ENCODE data around the gene TTC39C. TPM values are rescaled to one million over a fixed set of nuclear protein-coding genes. Genes with fewer than 3 reads are reported as not detected.

Gene TTC39C
- polyA plus RNA-seq, 3 donors, result 4.3 to 29.5 (median 8.3) TPM

GRCh38 chr18:24002479-24002878 lies 12.1 kb upstream of the TTC39C start:
- H3K27ac ChIP-seq (ENCODE audit: low read depth in 1 of 2, low read length in 2 of 2), result no peak overlapping the region
- H3K9me3 ChIP-seq (replicated peaks in 1 of 2; ENCODE audit: control insufficient read depth in 1 of 2, insufficient read depth in 1 of 2, low read length in 2 of 2), result no peaks in the 10 kb centered on the region
- no peaks in the 10 kb centered on the region for H3K27me3 ChIP-seq (ENCODE audit: control insufficient read depth in 2 of 2, insufficient read depth in 2 of 2, low read length in 2 of 2)
- no peaks in the 10 kb centered on the region for H3K79me2 ChIP-seq (ENCODE audit: insufficient read depth, low read length)
- no peak overlapping the region for H3K4me3 ChIP-seq (replicated peaks in 1 of 3; ENCODE audit: low read depth in 2 of 3, low read length in 3 of 3)
- no peak overlapping the region for H3K4me2 ChIP-seq (replicated peaks; ENCODE audit: extremely low read depth, low read length, poor library complexity, severe bottlenecking)
- H3K36me3 Mint-ChIP-seq, result no peaks in the 10 kb centered on the region
- H3K27me3 Mint-ChIP-seq (ENCODE audit: low read depth in 3 of 3), result peaks cover 2 to 4% (median 2%) of the 10 kb centered on the region in 3 donors
- intact Hi-C loops (cut with micrococcal nuclease), result no loop called here
- TF ChIP-seq CTCF (IDR thresholded peaks at IDR 0.05), result no peak
- no peaks in the 10 kb centered on the region for H3K36me3 ChIP-seq (replicated peaks in 1 of 2; ENCODE audit: control insufficient read depth in 1 of 2, insufficient read depth in 2 of 2, low read length in 2 of 2)
- no peak overlapping the region for H2AFZ ChIP-seq (ENCODE audit: insufficient read depth, low read depth, low read length, poor library complexity, severe bottlenecking)
- no peak overlapping the region for H3K9ac ChIP-seq (ENCODE audit: insufficient read depth, low read length, poor library complexity, severe bottlenecking)
- peaks cover 16% of the 10 kb centered on the region for H3K4me1 Mint-ChIP-seq
- WGBS (ENCODE audit: insufficient coverage), result 39% methylated on average over 3 of the region's 3 CpGs
- H4K20me1 ChIP-seq (ENCODE audit: insufficient read depth, low read length), result no peaks in the 10 kb centered on the region
- H3K4me3 Mint-ChIP-seq, result no peak overlapping the region
- no peak for DNase-seq
- peaks cover 0 to 11% of the 10 kb centered on the region in 2 donors for H3K4me1 ChIP-seq (ENCODE audit: control insufficient read depth in 1 of 2, insufficient read depth in 2 of 2, low read length in 2 of 2)
- no peak overlapping the region for H3K27ac Mint-ChIP-seq
- H3K9me3 Mint-ChIP-seq, result peaks cover 0 to 2% (median 0%) of the 10 kb centered on the region in 7 donors

GRCh38 chr18:24003288-24003687 lies 11.3 kb upstream of the TTC39C start:
- TF ChIP-seq CTCF (IDR thresholded peaks at IDR 0.05), result no peak
- H3K4me3 ChIP-seq (replicated peaks in 1 of 3; ENCODE audit: low read depth in 2 of 3, low read length in 3 of 3), result no peak overlapping the region
- no peak overlapping the region for H3K9ac ChIP-seq (ENCODE audit: insufficient read depth, low read length, poor library complexity, severe bottlenecking)
- intact Hi-C loops (cut with micrococcal nuclease), result no loop called here
- peaks cover 0 to 11% of the 10 kb centered on the region in 2 donors for H3K4me1 ChIP-seq (ENCODE audit: control insufficient read depth in 1 of 2, insufficient read depth in 2 of 2, low read length in 2 of 2)
- no peaks in the 10 kb centered on the region for H3K79me2 ChIP-seq (ENCODE audit: insufficient read depth, low read length)
- no peaks in the 10 kb centered on the region for H3K9me3 ChIP-seq (replicated peaks in 1 of 2; ENCODE audit: control insufficient read depth in 1 of 2, insufficient read depth in 1 of 2, low read length in 2 of 2)
- no peaks in the 10 kb centered on the region for H3K36me3 ChIP-seq (replicated peaks in 1 of 2; ENCODE audit: control insufficient read depth in 1 of 2, insufficient read depth in 2 of 2, low read length in 2 of 2)
- H4K20me1 ChIP-seq (ENCODE audit: insufficient read depth, low read length), result no peaks in the 10 kb centered on the region
- H3K4me3 Mint-ChIP-seq, result no peak overlapping the region
- peaks cover 16% of the 10 kb centered on the region for H3K4me1 Mint-ChIP-seq
- WGBS (ENCODE audit: insufficient coverage), result 100% methylated on average over 1 of the region's 3 CpGs
- H3K27ac ChIP-seq (ENCODE audit: low read depth in 1 of 2, low read length in 2 of 2), result no peak overlapping the region
- H3K27me3 Mint-ChIP-seq (ENCODE audit: low read depth in 3 of 3), result peaks cover 2 to 6% (median 2%) of the 10 kb centered on the region in 3 donors
- no peaks in the 10 kb centered on the region for H3K27me3 ChIP-seq (ENCODE audit: control insufficient read depth in 2 of 2, insufficient read depth in 2 of 2, low read length in 2 of 2)
- H3K36me3 Mint-ChIP-seq, result no peaks in the 10 kb centered on the region
- H3K4me2 ChIP-seq (replicated peaks; ENCODE audit: extremely low read depth, low read length, poor library complexity, severe bottlenecking), result no peak overlapping the region
- no peak overlapping the region for H2AFZ ChIP-seq (ENCODE audit: insufficient read depth, low read depth, low read length, poor library complexity, severe bottlenecking)
- H3K27ac Mint-ChIP-seq, result no peak overlapping the region
- DNase-seq, result no peak
- H3K9me3 Mint-ChIP-seq, result peaks cover 0 to 2% (median 0%) of the 10 kb centered on the region in 7 donors

Measured in CD14-positive monocyte (primary cell).